Lower leg skin (tissue), 4 donors: Measurements from ENCODE around the gene MEIS2. TPM values are rescaled to one million over a fixed set of nuclear protein-coding genes. Genes with fewer than 3 reads are reported as not detected.
"Not testable (repeated sequence)": the region's sequence is repeated elsewhere in the genome, so short reads cannot be mapped to it uniquely, and the experiment has no call there.

Experiments
- DNase-seq, 2 donors: peaks; one replicate each; pipeline ENCODE4 v3.0.0-alpha.2; 2019; ENCODE audit warnings: low spot score in 2 of 2
- H3K4me3 ChIP-seq: fragments of 200-600 bp; sonication (generic); 2 replicates; pipeline ENCODE4 v1.5.1; 2017; ENCODE audit warnings: mild to moderate bottlenecking, low read depth; ENCODE audit not compliant: poor library complexity, severe bottlenecking
- POLR2A ChIP-seq, 2 donors: fragments of 450-650 bp; IDR thresholded peaks; one replicate each; pipeline ENCODE4 v1.6.1; 2016 to 2017; ENCODE audit warnings: antibody characterized with exemption in 2 of 2, mild to moderate bottlenecking in 1 of 2, moderate library complexity in 1 of 2
- WGBS, 2 donors: methylation state at CpG; one replicate each; pipeline ENCODE4 v1.1.5; 2018; 5-methylcytosine and 5-hydroxymethylcytosine counted together
- intact Hi-C: fragments of 100-400 bp; cut with DNase I; formaldehyde crosslinking; loops from one replicate; pipeline ENCODE4 v1.15.0; 2023; ENCODE audit warnings: low total_unique reads
- total RNA-seq, 4 donors: library from RNA; depleted of rRNA; stranded (reverse); fragments of >200 nt; gene quantifications; one replicate each; pipeline ENCODE4 v1.1.0, GENCODE V29; 2016
- TF ChIP-seq, protein P1 (sequence below), 3 donors: fragments of 450-650 bp; IDR thresholded peaks; one replicate each; pipeline ENCODE4 v1.5.1; 2016; ENCODE audit warnings: antibody characterized with exemption in 3 of 3, mild to moderate bottlenecking in 3 of 3, moderate library complexity in 2 of 3

Gene MEIS2
- total RNA-seq, 4 donors from 2014 or later, result 12.9 to 18.5 (median 15.8) TPM

GRCh38 chr15:36996538-36997181, 103.7 kb downstream of the MEIS2 start:
- intact Hi-C loops, result no loop called here

DNA sequence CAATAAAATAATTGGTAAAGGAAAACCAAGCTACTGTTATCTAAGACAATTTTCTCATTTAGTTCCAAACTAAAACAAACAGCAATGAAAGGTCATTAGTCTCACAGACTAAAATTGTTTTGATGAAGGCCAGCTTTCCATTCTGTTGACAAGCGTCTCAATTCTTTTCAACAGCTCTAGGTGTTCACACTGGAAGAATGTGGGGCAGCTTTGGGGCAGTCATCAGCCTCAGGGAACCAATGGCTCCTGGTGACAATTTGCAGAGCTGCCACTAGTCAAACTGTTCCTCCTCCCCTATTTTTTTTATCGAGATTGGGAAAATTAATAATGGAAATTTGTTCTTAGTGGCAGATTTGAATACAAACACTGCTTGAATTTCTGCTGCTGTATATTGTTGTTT, 104.2 kb downstream of the MEIS2 start:
- intact Hi-C loops, result no loop called here
- H3K4me3 ChIP-seq, result no peak overlapping the region
- no peak for TF ChIP-seq POLR2A (IDR thresholded peaks at IDR 0.05)
- TF ChIP-seq, protein P1, sequence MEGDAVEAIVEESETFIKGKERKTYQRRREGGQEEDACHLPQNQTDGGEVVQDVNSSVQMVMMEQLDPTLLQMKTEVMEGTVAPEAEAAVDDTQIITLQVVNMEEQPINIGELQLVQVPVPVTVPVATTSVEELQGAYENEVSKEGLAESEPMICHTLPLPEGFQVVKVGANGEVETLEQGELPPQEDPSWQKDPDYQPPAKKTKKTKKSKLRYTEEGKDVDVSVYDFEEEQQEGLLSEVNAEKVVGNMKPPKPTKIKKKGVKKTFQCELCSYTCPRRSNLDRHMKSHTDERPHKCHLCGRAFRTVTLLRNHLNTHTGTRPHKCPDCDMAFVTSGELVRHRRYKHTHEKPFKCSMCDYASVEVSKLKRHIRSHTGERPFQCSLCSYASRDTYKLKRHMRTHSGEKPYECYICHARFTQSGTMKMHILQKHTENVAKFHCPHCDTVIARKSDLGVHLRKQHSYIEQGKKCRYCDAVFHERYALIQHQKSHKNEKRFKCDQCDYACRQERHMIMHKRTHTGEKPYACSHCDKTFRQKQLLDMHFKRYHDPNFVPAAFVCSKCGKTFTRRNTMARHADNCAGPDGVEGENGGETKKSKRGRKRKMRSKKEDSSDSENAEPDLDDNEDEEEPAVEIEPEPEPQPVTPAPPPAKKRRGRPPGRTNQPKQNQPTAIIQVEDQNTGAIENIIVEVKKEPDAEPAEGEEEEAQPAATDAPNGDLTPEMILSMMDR (IDR thresholded peaks at IDR 0.05), result no peak
- 79 to 93% methylated on average over 2 of the region's 2 CpGs for WGBS, 2 donors
- DNase-seq, result no peak

More at GRCh38 chr15:36996538-36997181, 103.7 kb downstream of the MEIS2 start:
- DNase-seq, result no peak
- H3K4me3 ChIP-seq, result no peak overlapping the region
- 84 to 86% methylated on average over 4 of the region's 4 CpGs for WGBS, 2 donors
- no peak for TF ChIP-seq POLR2A (IDR thresholded peaks at IDR 0.05)
- TF ChIP-seq, protein P1 (IDR thresholded peaks at IDR 0.05), result no peak

GRCh38 chr15:36994790-36995189, 105.6 kb downstream of the MEIS2 start:
- TF ChIP-seq, protein P1 (IDR thresholded peaks at IDR 0.05), result no peak
- TF ChIP-seq POLR2A (IDR thresholded peaks at IDR 0.05), result no peak
- DNase-seq, result no peak
- intact Hi-C loops, result no loop called here
- WGBS, 2 donors, result 77 to 79% methylated on average over 8 of the region's 8 CpGs
- no peak overlapping the region for H3K4me3 ChIP-seq

- WGBS, 2 donors, result 77% methylated on average over 5 of the region's 5 CpGs
- DNase-seq, result no peak
- TF ChIP-seq, protein P1 (IDR thresholded peaks at IDR 0.05), result no peak
- TF ChIP-seq POLR2A (IDR thresholded peaks at IDR 0.05), result no peak
- no peak overlapping the region for H3K4me3 ChIP-seq
- intact Hi-C loops, result no loop called here
Observed at GRCh38 chr15:36992454-36992853, 107.9 kb downstream of the MEIS2 start.

DNA sequence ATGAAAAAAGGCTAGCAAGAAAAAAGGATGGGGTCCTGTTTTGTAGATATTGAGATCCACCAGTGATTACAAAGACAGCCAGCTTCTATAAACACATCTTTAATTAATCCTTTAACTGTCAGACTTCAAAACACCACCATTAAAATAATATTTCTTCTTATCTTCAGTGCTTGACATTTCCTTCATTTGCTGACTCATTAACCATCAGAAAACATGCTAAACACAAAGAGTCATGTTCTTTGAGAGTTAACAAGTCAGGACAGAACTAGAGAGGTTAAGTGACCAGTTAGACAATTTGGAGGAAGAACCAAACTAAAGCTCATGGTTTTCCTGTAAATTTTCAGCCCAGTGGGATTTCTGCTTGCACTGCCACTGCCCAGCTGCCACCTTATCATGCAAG, 111.4 kb downstream of the MEIS2 start:
- no peak for TF ChIP-seq POLR2A (IDR thresholded peaks at IDR 0.05)
- TF ChIP-seq, protein P1 (IDR thresholded peaks at IDR 0.05), result no peak
- intact Hi-C loops, result no loop called here
- no peak for DNase-seq
- H3K4me3 ChIP-seq, result no peak overlapping the region

GRCh38 chr15:36982430-36982829, 117.9 kb downstream of the MEIS2 start:
- H3K4me3 ChIP-seq, result no peak overlapping the region
- no peak for TF ChIP-seq POLR2A (IDR thresholded peaks at IDR 0.05)
- TF ChIP-seq, protein P1 (IDR thresholded peaks at IDR 0.05), result no peak
- intact Hi-C loops, result no loop called here
- no peak for DNase-seq

DNA sequence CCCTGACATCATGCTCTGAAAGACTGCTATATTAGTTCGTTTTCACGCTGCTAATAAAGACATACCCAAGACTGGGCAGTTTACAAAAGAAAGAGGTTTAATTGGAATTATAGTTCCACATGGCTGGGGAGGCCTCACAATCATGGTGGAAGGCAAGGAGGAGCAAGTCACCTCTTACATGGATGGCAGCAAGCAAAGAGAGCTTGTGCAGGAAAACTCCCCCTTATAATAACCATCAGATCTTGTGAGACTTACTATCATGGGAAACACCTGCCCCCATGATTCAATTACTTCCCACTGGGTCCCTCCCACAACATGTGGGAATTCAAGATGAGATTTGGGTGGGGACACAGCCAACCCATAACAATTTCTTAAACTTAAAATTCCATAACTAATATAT, 120.1 kb downstream of the MEIS2 start:
- WGBS, 2 donors, result 94 to 96% methylated on average over 2 of the region's 2 CpGs
- intact Hi-C loops, DNase-seq, H3K4me3 ChIP-seq: not testable (repeated sequence)
